ENCODE data around the gene GUCD1. TPM values are rescaled to one million over a fixed set of nuclear protein-coding genes. Genes with fewer than 3 reads are reported as not detected.

Gene GUCD1
- total and polyA plus RNA-seq, 12 donors, result 97.0 to 273 (median 168) TPM

DNA sequence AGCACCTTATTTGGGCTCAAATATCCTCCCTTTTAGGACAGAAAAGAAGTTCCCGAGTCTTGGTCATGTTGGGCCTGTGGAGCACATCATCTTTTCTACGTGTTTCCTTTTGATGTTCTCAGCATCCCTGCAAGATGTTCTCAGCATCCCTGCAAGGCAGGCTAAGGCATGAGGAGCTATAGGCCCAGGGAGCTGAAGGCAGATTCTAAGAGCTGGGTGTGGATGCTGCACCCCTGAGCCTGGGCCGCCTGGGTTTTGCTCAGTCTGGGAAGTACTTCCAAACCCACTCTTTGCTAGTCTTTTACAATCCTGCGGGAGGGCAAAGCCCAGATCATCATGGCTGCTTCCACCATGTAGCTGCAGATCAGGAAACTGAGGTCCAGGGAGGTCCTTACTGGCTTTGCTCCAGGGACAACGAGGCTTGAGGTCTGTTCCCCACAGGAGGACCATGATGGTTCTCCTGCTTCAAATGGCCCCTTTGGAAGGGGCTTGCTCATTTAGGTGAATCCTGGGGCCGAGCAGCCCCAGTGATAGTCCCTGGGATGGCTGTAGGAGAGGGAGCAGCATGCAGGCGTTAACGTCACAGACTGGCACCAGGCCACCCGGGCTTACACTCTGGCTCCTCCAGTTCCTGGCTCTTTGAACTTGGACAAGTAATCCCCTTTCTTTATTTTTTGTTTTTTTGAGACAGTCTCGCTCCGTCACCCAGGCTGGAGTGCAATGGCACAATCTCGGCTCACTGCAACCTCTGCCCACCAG lies 27.3 kb upstream of the GUCD1 start:
- no peaks in the 10 kb centered on the region for H3K27me3 ChIP-seq
- no peak overlapping the region for H3K4me3 ChIP-seq
- DNase-seq, result no peak
- ATAC-seq, result peak in 1 of 8 donors; percentile 25
- no peak overlapping the region for H3K27ac ChIP-seq
- 83 to 85% methylated on average over 12 of the region's 12 CpGs for WGBS, 2 donors
- intact Hi-C loops (cut with DNase I), result no loop called here
- H3K36me3 ChIP-seq, result peaks cover 0 to 27% (median 0%) of the 10 kb centered on the region in 9 donors
- TF ChIP-seq, protein P1, sequence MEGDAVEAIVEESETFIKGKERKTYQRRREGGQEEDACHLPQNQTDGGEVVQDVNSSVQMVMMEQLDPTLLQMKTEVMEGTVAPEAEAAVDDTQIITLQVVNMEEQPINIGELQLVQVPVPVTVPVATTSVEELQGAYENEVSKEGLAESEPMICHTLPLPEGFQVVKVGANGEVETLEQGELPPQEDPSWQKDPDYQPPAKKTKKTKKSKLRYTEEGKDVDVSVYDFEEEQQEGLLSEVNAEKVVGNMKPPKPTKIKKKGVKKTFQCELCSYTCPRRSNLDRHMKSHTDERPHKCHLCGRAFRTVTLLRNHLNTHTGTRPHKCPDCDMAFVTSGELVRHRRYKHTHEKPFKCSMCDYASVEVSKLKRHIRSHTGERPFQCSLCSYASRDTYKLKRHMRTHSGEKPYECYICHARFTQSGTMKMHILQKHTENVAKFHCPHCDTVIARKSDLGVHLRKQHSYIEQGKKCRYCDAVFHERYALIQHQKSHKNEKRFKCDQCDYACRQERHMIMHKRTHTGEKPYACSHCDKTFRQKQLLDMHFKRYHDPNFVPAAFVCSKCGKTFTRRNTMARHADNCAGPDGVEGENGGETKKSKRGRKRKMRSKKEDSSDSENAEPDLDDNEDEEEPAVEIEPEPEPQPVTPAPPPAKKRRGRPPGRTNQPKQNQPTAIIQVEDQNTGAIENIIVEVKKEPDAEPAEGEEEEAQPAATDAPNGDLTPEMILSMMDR (IDR thresholded peaks at IDR 0.05), result no peak
- no peaks in the 10 kb centered on the region for H3K9me3 ChIP-seq
- peaks cover 0 to 19% (median 12%) of the 10 kb centered on the region in 9 donors for H3K4me1 ChIP-seq

DNA sequence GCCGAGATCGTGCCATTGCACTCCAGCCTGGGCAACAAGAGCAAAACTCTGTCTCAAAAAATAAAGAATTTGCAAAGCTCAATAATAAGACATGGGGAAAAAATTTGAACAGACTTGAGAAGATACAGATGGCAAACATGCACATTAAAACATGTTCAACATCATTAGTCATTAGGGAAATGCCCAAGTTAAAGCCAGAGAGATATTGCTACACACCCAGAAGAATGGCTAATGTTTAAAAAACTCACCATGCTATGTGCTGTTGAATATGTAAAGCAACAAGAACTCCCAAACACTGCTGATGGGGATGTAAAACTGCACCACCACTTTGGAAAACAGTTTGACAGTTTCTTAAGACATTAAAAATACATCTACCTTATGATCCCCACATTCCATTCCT lies 25.3 kb upstream of the GUCD1 start:
- Histone ChIP-seq H3K4me3 (no peak overlapping the region), H3K4me1 (peaks cover 0 to 19% (median 12%) of the 10 kb centered on the region in 9 donors), H3K9me3 (no peaks in the 10 kb centered on the region), H3K36me3 (peaks cover 0 to 25% (median 0%) of the 10 kb centered on the region in 9 donors), H3K27me3 (no peaks in the 10 kb centered on the region), H3K27ac (no peak overlapping the region)
- TF ChIP-seq, protein P1 (IDR thresholded peaks at IDR 0.05), result no peak
- intact Hi-C loops (cut with DNase I), result no loop called here
- DNase-seq (no peak), ATAC-seq (no peak)
- WGBS, 2 donors, result 88 to 100% methylated on average over 2 of the region's 2 CpGs

DNA sequence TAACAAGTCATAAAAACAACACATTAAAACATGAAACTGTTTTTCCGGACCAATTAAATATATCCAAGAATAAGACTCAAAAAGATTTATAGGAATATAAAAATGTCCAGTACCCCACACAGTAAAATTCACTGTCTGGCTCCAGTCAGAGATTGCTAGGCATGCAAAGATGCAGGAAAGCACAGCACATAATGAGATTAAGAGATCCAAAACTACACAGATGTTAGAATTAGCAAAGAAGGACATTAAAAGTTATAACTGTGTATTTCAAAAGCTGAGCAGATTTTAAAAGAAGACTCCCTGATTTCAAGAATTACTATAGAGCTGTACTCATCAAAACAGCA lies 24.3 kb upstream of the GUCD1 start:
- DNase-seq (no peak), ATAC-seq (no peak)
- TF ChIP-seq, protein P1 (IDR thresholded peaks at IDR 0.05), result no peak
- peaks cover 0 to 14% (median 12%) of the 10 kb centered on the region in 9 donors for H3K4me1 ChIP-seq
- no peaks in the 10 kb centered on the region for H3K27me3 ChIP-seq
- no peak overlapping the region for H3K4me3 ChIP-seq
- peaks cover 0 to 35% (median 0%) of the 10 kb centered on the region in 9 donors for H3K36me3 ChIP-seq
- intact Hi-C loops (cut with DNase I), result no loop called here
- H3K9me3 ChIP-seq, result no peaks in the 10 kb centered on the region
- H3K27ac ChIP-seq, result no peak overlapping the region
- 84 to 97% methylated on average over 1 of the region's 1 CpG for WGBS, 2 donors

DNA sequence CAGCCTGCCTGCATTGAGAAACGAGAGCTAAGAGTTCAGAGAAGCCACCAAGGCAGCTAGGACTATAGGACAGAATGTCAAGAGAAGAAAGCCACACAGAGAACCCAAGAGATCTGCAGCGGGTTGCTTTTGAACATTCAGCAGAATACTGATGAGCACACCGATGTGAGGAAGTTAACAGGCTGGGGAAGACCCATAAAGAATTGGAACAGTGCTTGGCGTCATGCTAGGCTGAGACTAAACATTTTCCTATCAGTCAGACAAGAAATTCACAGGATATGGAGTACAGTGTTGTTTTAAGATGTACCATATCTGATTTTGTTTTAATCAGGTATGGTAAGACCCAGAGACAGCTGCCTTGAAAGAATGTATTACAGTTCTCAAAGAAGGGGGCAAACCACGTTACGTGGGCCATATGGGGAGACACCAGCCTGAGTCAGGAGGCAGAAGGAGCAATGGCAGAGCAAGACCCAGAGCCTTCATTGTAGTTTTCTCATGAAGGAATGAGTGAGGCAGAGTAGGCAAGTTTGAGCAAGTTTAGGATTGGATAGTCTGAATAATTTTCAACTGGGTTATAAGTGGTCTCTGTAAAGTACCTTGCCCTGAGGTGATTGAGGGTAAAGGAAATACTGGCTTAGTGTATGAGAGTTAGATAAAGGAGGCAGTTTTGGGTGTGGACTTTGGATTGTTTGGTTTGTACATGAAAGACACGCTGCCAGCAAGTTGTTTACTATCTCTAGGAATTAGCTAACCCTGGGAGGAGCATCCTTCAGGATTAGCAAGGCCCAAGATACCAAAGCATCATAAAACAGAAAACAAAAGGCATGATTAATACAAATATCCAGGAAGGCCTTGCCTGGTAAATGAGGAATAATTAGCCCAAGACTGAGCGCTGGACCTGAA lies 23.7 kb upstream of the GUCD1 start:
- Histone ChIP-seq H3K4me1 (peaks cover 0 to 8% (median 7%) of the 10 kb centered on the region in 9 donors), H3K27ac (no peak overlapping the region), H3K9me3 (no peaks in the 10 kb centered on the region), H3K27me3 (no peaks in the 10 kb centered on the region), H3K4me3 (no peak overlapping the region), H3K36me3 (peaks cover 0 to 41% (median 5%) of the 10 kb centered on the region in 9 donors)
- no peak for DNase-seq
- intact Hi-C loops (cut with DNase I), result no loop called here
- ATAC-seq, result no peak
- TF ChIP-seq, protein P1 (IDR thresholded peaks at IDR 0.05), result no peak
- WGBS, 2 donors, result 83 to 88% methylated on average over 8 of the region's 8 CpGs

Measured in heart right ventricle (tissue), 16 donors.